HepG2 (cell line): ENCODE measurements around the gene AFTPH. TPM values are rescaled to one million over a fixed set of nuclear protein-coding genes. Genes with fewer than 3 reads are reported as not detected.

Experiments used
- CEBPB ChIP-seq: IDR thresholded peaks from 2 replicates; pipeline ENCODE4 v1.6.1; 2011; ENCODE audit warnings: low read depth, low read length, improper control_type of control experiment, borderline replicate concordance
- FOSL2 ChIP-seq: sonication (generic); formaldehyde crosslinking; IDR thresholded peaks from 2 replicates; pipeline ENCODE4 v1.4.0; 2020; ENCODE audit warnings: missing genetic modification reagents
- GLI4 ChIP-seq: sonication (generic); formaldehyde crosslinking; IDR thresholded peaks from 2 replicates; pipeline ENCODE4 v1.5.1; 2020; ENCODE audit warnings: missing genetic modification reagents, mild to moderate bottlenecking, moderate library complexity, borderline replicate concordance
- GPN1 ChIP-seq: sonication (generic); formaldehyde crosslinking; IDR thresholded peaks from 2 replicates; pipeline ENCODE4 v1.5.1; 2020; ENCODE audit warnings: missing genetic modification reagents, borderline replicate concordance
- GZF1 ChIP-seq: sonication (generic); formaldehyde crosslinking; IDR thresholded peaks from 2 replicates; pipeline ENCODE4 v1.5.1; 2020; ENCODE audit warnings: mild to moderate bottlenecking, missing genetic modification reagents
- MATR3 ChIP-seq: sonication (generic); formaldehyde crosslinking; IDR thresholded peaks from 2 replicates; pipeline ENCODE4 v1.4.0; 2020; ENCODE audit warnings: missing genetic modification reagents
- MIER2 ChIP-seq: IDR thresholded peaks from 2 replicates; pipeline ENCODE4 v1.6.1; 2016; ENCODE audit warnings: missing biosample characterization, missing genetic modification reagents
- MTA3 ChIP-seq: sonication (generic); formaldehyde crosslinking; IDR thresholded peaks from 2 replicates; pipeline ENCODE4 v1.4.0; 2020; ENCODE audit warnings: missing genetic modification reagents
- MYC ChIP-seq: sonication (generic); formaldehyde crosslinking; IDR thresholded peaks from 2 replicates; pipeline ENCODE4 v1.9.0; 2021; ENCODE audit warnings: missing genetic modification reagents, borderline replicate concordance
- NRL ChIP-seq: sonication (generic); formaldehyde crosslinking; IDR thresholded peaks from 2 replicates; pipeline ENCODE4 v1.5.0; 2020; ENCODE audit warnings: missing genetic modification reagents, mild to moderate bottlenecking, moderate library complexity, borderline replicate concordance
- PATZ1 ChIP-seq: sonication (generic); formaldehyde crosslinking; IDR thresholded peaks from 2 replicates; pipeline ENCODE4 v1.4.0; 2020; ENCODE audit warnings: missing genetic modification reagents
- REST ChIP-seq, 2 experiments: IDR thresholded peaks; 2 replicates each; pipeline ENCODE4 v1.6.1; 2011 to 2012; ENCODE audit warnings: low read length in 2 of 2, borderline replicate concordance in 1 of 2, low read depth in 1 of 2, mild to moderate bottlenecking in 1 of 2, moderate library complexity in 1 of 2
- REXO4 ChIP-seq: sonication (generic); formaldehyde crosslinking; IDR thresholded peaks from 2 replicates; pipeline ENCODE4 v1.8.0; 2022; ENCODE audit warnings: missing genetic modification reagents, mild to moderate bottlenecking, borderline replicate concordance
- RFX1 ChIP-seq: fragments of 450-650 bp; IDR thresholded peaks from 2 replicates; pipeline ENCODE4 v1.6.1; 2017
- SNAI1 ChIP-seq: sonication (generic); formaldehyde crosslinking; IDR thresholded peaks from 2 replicates; pipeline ENCODE4 v1.5.0; 2020; ENCODE audit warnings: mild to moderate bottlenecking, missing genetic modification reagents, borderline replicate concordance
- TAF1 ChIP-seq: sonication (generic); formaldehyde crosslinking; IDR thresholded peaks from 2 replicates; pipeline ENCODE4 v1.4.0; 2020; ENCODE audit warnings: missing genetic modification reagents
- ZBTB10 ChIP-seq: sonication (generic); formaldehyde crosslinking; IDR thresholded peaks from 2 replicates; pipeline ENCODE4 v1.4.0; 2020; ENCODE audit warnings: missing genetic modification reagents, borderline replicate concordance
- ZFP82 ChIP-seq: sonication (generic); formaldehyde crosslinking; IDR thresholded peaks from 2 replicates; pipeline ENCODE4 v1.5.1; 2020; ENCODE audit warnings: mild to moderate bottlenecking, missing genetic modification reagents, borderline replicate concordance
- ZMAT5 ChIP-seq: sonication (generic); formaldehyde crosslinking; IDR thresholded peaks from 2 replicates; pipeline ENCODE4 v1.5.0; 2020; ENCODE audit warnings: mild to moderate bottlenecking, low read depth, missing genetic modification reagents, borderline replicate concordance
- ZNF34 ChIP-seq: sonication (generic); formaldehyde crosslinking; IDR thresholded peaks from 2 replicates; pipeline ENCODE4 v1.4.0; 2020; ENCODE audit warnings: mild to moderate bottlenecking, missing genetic modification reagents, borderline replicate concordance
- ZNF432 ChIP-seq: sonication (generic); formaldehyde crosslinking; IDR thresholded peaks from 2 replicates; pipeline ENCODE4 v1.5.0; 2020; ENCODE audit warnings: missing genetic modification reagents, mild to moderate bottlenecking, borderline replicate concordance
- polyA plus RNA-seq, 8 experiments: library from polyadenylated mRNA; depleted of rRNA in 3 of 8; stranded (reverse) in 7 of 8; unstranded in 1 of 8; fragments of >200 nt; fragmentation: Illumina TruSeq in 4 of 8; extraction: Trizol in 4 of 8; gene quantifications; 2 replicates each; pipeline versions ENCODE4 v1.2.1 to v1.2.3, GENCODE V29; 2011 to 2016; ENCODE audit warnings: low read depth in 4 of 8, missing spikeins in 1 of 8, mixed read lengths in 1 of 8; ENCODE audit not compliant: insufficient read depth in 1 of 8
- total RNA-seq, 5 experiments: library from RNA; depleted of rRNA; stranded (reverse); fragments of >200 nt; fragmentation: Illumina TruSeq; extraction: Trizol; gene quantifications; 2 replicates each; pipeline ENCODE4 v1.2.3, GENCODE V29; 2016; ENCODE audit warnings: low read depth in 1 of 5

Gene AFTPH
- total and polyA plus RNA-seq, 2 of the 13 experiments (the other 11 are each of a cell fraction or from before 2014, with no cell fraction given), result 27.5 to 36.8 TPM

GRCh38 chr2:64516651-64517510 is 7.2 kb upstream of the AFTPH start (continued):
- TF ChIP-seq GLI4 (CRISPR knock-in tag) (no peak), RFX1 (no peak), ZNF432 (no peak), MYC (CRISPR knock-in tag) (no peak), ZNF34 (CRISPR knock-in tag) (no peak), NRL (no peak), GZF1 (CRISPR knock-in tag) (no peak), ZMAT5 (CRISPR knock-in tag) (no peak), CEBPB (peak; percentile 94), FOSL2 (CRISPR knock-in tag) (0 out of 2 replicates have a peak, but pooled peaks have one; percentile 20), ZFP82 (CRISPR knock-in tag) (no peak), TAF1 (CRISPR knock-in tag) (no peak), PATZ1 (CRISPR knock-in tag) (peak; percentile 88), REXO4 (CRISPR knock-in tag) (no peak), GPN1 (CRISPR knock-in tag) (no peak), MIER2 (CRISPR knock-in tag) (no peak), MTA3 (CRISPR knock-in tag) (no peak), MATR3 (CRISPR knock-in tag) (no peak), ZBTB10 (CRISPR knock-in tag) (no peak), REST (IDR thresholded peaks at IDR 0.05; ENCODE audit: borderline replicate concordance in 1 of 2, low read depth in 1 of 2, low read length in 2 of 2) (no peak), SNAI1 (CRISPR knock-in tag) (no peak)
